Fibroblast of mammary gland (primary cell): ENCODE results near the gene CLDN22.

Source experiments
- DNase-seq: peaks from one replicate; pipeline ENCODE4 v3.0.0-alpha.2; 2010; ENCODE audit warnings: low read depth
- H3K4me3 ChIP-seq: 2 replicates; pipeline ENCODE4 v1.5.1; 2011; ENCODE audit warnings: low read depth, mild to moderate bottlenecking, low read length, moderate library complexity; ENCODE audit not compliant: control insufficient read depth
- CTCF ChIP-seq: conservative IDR thresholded peaks from 2 replicates; pipeline ENCODE4 v1.5.1; 2011; ENCODE audit warnings: low read depth, low read length, inconsistent platforms; ENCODE audit not compliant: control insufficient read depth, insufficient read depth

Gene CLDN22

GRCh38 chr4:183353557-183353956 lies 33.5 kb upstream of the CLDN22 start:
- TF ChIP-seq CTCF = no peak
- DNase-seq = no peak

GRCh38 chr4:183352546-183352945 lies 32.5 kb upstream of the CLDN22 start:
- TF ChIP-seq CTCF = no peak
- no peak for DNase-seq
- no peak overlapping the region for H3K4me3 ChIP-seq

More at GRCh38 chr4:183353557-183353956, 33.5 kb upstream of the CLDN22 start:
- H3K4me3 ChIP-seq = no peak overlapping the region

- no peak for TF ChIP-seq CTCF
- peak; percentile 18 for DNase-seq
- no peak overlapping the region for H3K4me3 ChIP-seq
These were observed 30.4 kb upstream of the CLDN22 start for GRCh38 chr4:183350317-183351071.

GRCh38 chr4:183349673-183350072 lies 29.6 kb upstream of the CLDN22 start:
- peak; percentile 89 for DNase-seq
- no peak for TF ChIP-seq CTCF
- no peak overlapping the region for H3K4me3 ChIP-seq

- peak; percentile 95 for DNase-seq
- no peak for TF ChIP-seq CTCF
These were observed 28.9 kb upstream of the CLDN22 start for GRCh38 chr4:183348706-183349659.

GRCh38 chr4:183348136-183348535 lies 28.1 kb upstream of the CLDN22 start:
- no peak for TF ChIP-seq CTCF
- no peak for DNase-seq
- no peak overlapping the region for H3K4me3 ChIP-seq

More at GRCh38 chr4:183348706-183349659, 28.9 kb upstream of the CLDN22 start:
- H3K4me3 ChIP-seq = no peak overlapping the region
